Stimulated activated CD8-positive, alpha-beta memory T cell treated with anti-CD3 and anti-CD28 coated beads, Interleukin-12 subunit alpha, Interleukin-12 subunit beta, amount 100 ng/mL, for 24 hours (primary cell): Measurements from ENCODE around the gene TTLL8.
"Not testable (repeated sequence)": the region's sequence is repeated elsewhere in the genome, so short reads cannot be mapped to it uniquely, and the experiment has no call there.

Experiments
- DNase-seq: peaks from one replicate; pipeline ENCODE4 v3.0.0-alpha.2; 2020; ENCODE audit errors: extremely low read depth

The TTLL8 gene

GRCh38 chr22:49986325-49986724, 71.8 kb downstream of the TTLL8 start:
- DNase-seq = no peak

GRCh38 chr22:49983148-49984042, 74.7 kb downstream of the TTLL8 start:
- DNase-seq = no peak

- not testable (repeated sequence) for DNase-seq
Measured at GRCh38 chr22:49981799-49982198, 76.3 kb downstream of the TTLL8 start.

- DNase-seq = no peak
Measured at GRCh38 chr22:49979587-49980264, 78.4 kb downstream of the TTLL8 start.

GRCh38 chr22:49977578-49977977, 80.5 kb downstream of the TTLL8 start:
- DNase-seq = no peak

GRCh38 chr22:49976439-49977175, 81.5 kb downstream of the TTLL8 start:
- DNase-seq = no peak

- DNase-seq = no peak
Measured at GRCh38 chr22:49975543-49976389, 82.3 kb downstream of the TTLL8 start.

- no peak for DNase-seq
Measured at GRCh38 chr22:49973018-49973961, 84.8 kb downstream of the TTLL8 start.

GRCh38 chr22:49972163-49973017, 85.7 kb downstream of the TTLL8 start:
- no peak for DNase-seq

- peak; percentile 62 for DNase-seq
Measured at GRCh38 chr22:49971232-49972162, 86.6 kb downstream of the TTLL8 start.

GRCh38 chr22:49970528-49971231, 87.4 kb downstream of the TTLL8 start:
- peak; percentile 94 for DNase-seq

GRCh38 chr22:49969751-49970527, 88.2 kb downstream of the TTLL8 start:
- no peak for DNase-seq

- DNase-seq = no peak
Measured at GRCh38 chr22:49968831-49969661, 89.1 kb downstream of the TTLL8 start.
